HG02981 (cell line): ENCODE results near the gene KRTAP17-1.
"Not testable (repeated sequence)": the region's sequence is repeated elsewhere in the genome, so short reads cannot be mapped to it uniquely, and the experiment has no call there.

ENCODE experiments used
- ATAC-seq: cut with Tn5 transposase; IDR thresholded peaks from one replicate; pipeline ENCODE4 v1.9.1; 2021; ENCODE audit warnings: mild to moderate bottlenecking, moderate library complexity; ENCODE audit not compliant: unreplicated experiment

KRTAP17-1 gene

DNA sequence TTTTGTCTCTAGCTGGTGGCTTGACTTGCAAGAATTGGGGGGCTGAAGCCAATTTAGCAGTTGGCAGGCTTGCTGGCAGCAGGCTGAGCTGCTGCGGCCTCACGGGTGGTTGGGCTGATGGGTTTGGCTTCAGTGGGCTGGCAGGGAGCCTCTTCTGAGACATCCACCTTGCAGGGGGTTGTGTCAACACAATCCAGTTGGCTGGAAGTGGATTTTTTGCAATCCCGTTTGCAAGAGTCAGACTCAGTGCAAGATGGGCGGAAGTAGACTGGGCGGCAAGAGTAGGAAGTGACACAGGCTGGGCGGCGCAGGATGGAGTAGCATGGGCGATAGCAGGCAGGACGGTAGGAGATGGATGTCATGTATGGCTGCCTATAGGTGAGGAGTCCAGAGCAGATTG, 7.9 kb downstream of the KRTAP17-1 start:
- ATAC-seq = no peak

DNA sequence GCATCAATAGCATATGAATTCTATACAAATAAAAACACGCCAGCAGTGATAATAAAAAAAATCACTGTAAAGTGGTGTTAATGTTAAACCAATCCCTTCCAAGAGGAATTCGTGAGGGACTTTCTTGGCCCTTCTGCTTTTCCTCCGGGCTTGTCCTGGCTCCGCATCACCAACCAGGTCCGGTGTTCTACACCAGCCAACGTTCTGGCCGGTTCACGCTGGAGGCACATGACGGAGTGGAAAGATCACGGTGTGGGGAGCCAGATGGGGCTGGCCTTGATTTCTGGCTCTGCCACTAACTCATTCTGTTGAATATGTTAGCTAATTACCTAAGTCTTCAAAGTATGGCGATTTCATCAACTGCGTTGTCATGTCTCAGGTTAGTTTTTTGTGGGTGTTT, 11.4 kb downstream of the KRTAP17-1 start:
- no peak for ATAC-seq

DNA sequence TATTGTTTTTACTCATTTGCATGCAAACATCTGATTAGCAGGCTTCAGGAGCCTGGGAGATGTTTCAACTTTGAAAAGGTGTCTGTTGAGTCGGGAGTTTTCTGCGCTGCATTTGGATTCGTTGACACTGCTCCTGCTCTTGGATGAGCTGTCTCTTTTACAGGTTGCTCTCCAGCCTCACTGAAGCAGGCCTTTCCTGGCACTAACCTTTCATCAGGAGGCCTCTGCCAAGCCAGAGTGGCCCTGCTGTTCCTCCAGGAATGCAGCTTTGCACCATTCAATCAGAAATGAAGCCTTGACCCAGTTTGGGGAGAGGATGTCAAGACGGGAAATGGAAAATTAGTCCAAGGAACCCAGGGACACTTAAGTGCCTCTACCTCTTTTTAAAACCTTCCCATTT, 12.5 kb downstream of the KRTAP17-1 start:
- ATAC-seq = no peak

DNA sequence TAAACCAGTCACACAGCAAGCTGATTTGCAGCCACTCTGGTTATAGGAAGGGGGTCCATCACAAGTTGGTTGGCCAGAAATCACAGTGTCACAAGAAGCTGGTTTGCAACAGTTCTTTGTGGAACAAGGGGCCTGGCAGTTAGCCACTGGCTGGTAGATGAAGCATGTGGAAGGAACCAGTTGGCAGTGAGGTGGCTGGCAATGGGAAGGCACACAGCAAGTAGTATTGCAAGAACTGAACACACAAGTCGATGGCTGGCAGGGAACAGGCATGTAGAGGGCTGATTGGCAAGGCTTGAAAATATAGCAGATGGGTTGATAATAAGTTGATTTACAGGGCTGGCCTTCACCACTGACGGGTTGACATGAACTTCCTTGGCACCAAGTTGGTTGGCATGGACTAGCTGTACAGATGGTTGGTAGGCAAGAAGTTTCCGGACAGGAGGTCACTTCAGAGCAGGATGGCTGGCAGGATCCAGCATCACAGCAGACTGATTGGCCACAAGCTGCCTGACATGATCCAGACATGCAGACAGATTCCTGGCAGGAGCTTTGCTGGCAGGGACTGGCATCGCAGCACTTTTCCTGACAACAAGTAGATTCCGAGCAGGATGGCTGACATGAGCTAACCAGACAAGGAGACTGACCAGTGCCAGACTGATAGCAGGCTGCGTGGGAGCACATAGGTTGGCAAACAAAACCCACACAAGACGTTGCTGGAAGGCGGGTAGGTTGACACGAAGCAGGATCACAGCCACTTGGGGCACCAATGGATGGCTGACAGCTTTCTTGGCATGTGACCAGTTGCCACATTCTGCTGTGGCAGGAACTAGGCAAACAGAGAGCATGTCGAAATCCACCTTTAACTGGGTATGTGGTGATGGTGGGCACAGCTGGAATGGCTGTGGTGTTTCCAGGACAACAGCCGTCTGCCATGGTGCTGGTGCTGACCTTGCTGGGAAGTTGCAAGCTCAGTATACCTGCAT, 13.3 kb downstream of the KRTAP17-1 start, which contains the start of gene KRTAP29-1:
Gene KRTAP29-1 (minus strand): TSS at position 936 of the 986 bp plus-strand sequence. CDS start 0 bp downstream, at position 936.
- ATAC-seq = no peak

DNA sequence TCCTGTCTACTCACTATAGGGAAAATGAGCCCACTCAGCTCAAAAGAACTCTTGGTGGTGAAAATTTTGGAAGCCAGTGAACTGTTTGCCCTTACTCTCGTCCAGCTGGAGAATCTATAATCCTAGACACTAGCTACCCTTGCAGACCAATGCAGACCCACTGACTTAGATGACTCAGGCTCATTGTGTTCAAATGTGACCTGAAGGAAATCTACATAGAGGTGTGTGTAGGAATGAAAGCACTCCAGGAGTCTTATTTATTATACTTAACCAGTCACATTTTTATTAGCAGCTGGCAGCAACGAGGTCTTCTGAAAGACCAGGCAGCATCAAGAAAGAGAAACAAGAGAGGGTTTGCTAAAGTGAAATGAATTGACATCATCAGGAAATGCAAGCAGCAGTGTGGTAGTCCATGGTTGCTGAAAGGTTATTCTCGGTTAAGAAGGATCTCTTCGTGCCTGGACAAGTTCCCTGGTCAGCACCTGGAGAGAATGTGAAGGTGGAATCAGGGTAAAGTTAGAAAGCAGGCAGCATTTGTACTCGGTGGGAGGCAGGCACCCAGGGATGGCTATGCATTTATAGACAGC, 14.2 kb downstream of the KRTAP17-1 start:
- ATAC-seq = no peak

DNA sequence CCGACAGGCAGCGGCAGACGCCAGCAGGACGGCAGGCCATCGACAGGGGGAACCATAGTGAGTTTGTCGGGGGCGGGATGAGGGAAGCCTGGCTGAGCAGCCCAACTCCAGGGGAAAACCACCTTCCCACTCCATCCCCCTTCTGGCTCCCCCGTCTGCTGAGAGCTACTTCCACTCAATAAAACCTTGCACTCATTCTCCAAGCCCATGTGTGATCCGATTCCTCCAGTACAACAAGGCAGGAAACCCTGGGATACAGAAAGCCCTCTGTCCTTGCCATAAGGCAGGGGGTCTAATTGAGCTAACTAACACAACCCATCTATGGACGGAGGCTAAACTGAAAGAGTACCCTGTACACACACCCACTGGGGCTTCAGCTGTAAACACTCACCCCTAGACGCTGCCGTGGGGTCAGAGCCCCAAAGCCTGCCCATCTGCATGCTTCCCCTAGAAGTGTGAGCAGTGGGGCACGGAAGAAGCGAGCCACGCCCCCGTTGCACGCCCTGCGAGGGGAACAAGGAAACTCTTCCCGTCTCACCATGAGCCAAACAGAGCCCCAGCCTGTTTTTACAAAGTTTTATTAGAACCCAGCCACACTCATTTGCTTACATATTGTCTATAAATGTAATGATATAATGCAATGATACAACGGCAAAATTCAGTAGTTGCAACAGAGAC, 16.9 kb downstream of the KRTAP17-1 start:
- ATAC-seq = no peak

DNA sequence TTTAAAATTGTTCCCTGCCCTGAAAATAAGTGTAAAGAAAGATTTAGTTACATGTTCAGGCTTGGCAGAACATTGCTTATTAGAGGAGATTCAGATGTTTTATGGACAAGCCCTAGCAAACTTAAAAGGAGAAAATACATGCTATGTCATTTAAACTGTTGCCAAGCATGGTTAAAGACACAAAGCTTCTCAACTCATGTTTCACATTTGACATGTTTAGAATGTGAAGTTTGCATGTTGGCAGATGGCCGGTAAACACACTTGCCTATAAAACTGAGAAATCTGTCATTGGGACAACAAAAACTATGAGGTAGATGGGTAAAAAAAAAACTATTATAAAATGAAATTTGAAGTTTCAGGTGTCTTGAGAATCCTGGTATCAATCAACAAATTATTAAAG, 18.7 kb downstream of the KRTAP17-1 start:
- no peak for ATAC-seq

DNA sequence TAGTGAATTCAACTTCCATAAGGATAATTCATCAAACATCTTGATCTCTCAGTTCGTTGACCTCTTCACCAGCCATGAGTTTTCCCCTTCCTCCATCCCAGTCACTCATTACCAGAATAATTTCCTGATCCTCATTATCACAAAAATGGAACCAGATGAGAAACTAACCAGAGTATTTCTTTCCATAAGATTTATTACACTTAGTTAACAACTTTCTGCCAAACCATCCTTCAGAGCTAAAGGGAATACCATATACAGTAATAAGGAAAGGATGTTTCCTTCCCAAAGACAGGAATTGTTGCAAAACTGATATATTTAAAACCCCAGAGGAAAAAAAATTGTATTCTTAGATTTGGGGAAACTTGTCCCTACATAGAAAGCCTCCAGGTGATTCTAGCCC, 21.5 kb downstream of the KRTAP17-1 start:
- no peak for ATAC-seq

DNA sequence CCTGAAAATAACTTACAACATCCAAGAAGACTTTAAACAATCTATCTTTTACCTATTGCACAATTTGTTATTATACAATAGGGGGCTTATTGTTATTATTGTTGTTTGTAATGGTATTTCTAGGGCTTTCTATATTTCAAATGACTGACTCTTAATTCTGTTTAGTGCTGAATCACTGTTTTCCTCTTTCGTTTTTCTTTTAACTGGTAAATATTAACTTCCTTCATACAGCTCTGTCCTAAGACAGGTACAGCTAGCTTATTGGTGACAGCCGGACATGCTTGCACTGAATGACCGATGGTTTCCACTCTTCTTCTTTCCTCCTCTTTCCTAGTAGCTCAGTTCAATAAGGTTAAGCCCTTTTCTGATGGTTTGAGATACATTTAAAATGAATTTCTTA, 28.5 kb downstream of the KRTAP17-1 start:
- ATAC-seq = no peak

DNA sequence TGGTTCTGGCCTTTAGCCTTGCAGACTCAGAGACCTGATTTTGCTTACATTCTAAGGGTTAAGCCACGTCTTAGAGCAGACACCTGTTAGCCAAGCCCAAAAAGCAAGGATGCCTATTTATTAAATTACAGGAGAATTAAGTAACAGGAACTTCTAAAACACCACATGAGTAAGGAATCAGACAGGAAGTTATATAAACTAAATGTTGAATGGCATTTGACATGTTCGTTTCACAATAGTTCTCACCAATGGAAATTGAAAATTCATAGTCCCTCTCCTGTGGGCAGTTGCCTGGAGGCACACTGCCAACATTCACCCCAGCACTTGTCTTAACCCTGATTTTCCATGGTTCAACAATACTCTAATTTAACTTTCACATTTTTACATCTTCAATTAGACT, 31.0 kb downstream of the KRTAP17-1 start:
- ATAC-seq = no peak

DNA sequence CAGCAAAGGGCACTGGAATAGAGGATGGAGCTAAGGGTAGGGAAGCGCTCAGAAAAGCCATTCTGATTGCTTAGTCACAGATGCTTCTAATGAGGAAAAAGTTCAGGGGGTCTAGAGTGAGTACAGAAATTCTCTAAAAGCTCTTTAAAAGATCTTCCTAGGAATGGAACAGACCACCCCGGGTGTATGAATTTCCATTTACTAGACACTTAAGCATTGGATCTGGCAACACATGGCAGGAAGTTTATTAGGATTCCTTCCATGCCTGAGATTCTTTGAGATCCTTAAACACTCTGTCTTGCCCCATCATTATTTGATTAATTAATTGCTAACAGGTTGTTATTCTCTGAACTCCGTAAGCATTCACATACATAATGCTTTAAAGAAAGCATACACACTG, 31.5 kb downstream of the KRTAP17-1 start:
- ATAC-seq = no peak

DNA sequence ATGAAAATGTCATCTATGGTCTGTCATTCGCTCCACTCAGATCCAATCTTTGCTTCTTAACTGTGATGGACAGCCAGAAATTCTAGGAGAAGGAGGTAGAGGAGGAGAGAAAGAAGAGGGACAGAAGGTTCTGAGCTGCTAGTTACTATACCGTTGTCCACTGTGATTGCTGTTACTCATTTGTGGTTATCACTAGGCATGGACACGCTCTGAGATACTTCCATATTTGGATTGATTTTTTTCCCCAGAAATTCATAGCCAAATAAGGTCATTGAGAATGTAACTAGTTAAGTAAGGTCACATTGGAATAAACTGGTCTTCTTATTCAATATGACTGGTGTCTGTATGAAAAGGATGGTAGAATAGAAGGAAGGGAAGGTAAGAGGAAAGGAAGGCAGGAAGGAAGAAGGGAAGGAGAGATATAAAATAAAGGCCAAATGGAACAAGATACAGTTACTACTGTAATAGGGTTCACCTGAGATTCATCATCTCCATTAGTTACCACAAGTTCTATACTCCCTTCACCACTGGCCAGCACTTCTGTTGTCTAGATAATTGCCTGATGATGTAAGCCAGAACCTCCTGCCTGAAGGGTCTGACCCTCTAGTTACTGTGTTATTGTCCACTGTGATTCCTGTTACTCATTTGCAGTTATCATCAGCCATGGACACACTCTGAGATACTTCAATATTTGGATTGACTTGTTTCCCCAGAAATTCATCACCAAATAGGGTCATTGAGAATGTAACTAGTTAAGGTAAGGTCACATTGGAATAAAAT, 37.1 kb downstream of the KRTAP17-1 start:
- ATAC-seq = no peak

DNA sequence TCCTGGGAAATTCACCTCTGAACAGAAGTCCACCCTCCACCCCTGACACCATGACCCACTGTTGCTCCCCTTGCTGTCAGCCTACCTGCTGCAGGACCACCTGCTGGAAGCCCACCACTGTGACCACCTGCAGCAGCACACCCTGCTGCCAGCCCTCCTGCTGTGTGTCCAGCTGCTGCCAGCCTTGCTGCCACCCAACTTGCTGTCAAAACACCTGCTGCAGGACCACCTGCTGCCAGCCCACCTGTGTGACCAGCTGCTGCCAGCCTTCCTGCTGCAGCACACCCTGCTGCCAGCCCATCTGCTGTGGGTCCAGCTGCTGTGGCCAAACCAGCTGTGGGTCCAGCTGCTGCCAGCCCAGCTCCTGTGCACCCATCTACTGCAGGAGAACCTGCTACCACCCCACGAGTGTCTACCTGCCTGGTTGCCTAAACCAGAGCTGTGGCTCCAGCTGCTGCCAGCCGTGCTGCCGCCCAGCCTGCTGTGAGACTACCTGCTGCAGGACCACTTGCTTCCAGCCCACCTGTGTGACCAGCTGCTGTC, 39.8 kb downstream of the KRTAP17-1 start, which contains the start of gene KRTAP9-7:
Gene KRTAP9-7 (plus strand): TSS at position 51 of the 543 bp plus-strand sequence. CDS start 0 bp downstream, at position 51.
- ATAC-seq = not testable (repeated sequence)

DNA sequence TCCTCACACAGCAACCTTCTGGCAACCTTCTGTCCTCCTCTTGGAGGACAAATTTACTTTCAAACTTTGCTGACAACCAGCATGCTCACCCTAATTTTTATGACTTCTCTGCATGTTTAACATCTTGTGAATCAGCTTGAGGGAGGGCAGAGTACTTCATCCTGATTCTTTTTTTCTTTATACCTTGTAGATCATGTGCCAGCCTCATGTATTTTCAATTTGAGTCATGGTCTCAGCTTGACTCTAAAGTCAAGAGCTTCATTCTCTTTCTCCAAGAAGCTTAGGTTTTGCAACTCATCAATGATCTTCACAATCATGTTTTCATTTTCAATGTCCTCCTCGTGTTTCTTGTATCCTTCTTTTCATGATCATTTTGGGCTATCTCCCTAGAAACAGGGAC, 43.7 kb downstream of the KRTAP17-1 start:
- no peak for ATAC-seq

DNA sequence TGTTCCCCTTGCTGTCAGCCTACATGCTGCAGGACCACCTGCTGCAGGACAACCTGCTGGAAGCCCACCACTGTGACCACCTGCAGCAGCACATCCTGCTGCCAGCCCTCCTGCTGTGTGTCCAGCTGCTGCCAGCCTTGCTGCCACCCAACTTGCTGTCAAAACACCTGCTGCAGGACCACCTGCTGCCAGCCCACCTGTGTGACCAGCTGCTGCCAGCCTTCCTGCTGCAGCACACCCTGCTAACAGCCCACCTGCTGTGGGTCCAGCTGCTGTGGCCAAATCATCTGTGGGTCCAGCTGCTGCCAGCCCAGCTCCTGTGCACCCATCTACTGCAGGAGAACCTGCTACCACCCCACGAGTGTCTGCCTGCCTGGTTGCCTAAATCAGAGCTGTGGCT, 44.2 kb downstream of the KRTAP17-1 start:
- not testable (repeated sequence) for ATAC-seq

DNA sequence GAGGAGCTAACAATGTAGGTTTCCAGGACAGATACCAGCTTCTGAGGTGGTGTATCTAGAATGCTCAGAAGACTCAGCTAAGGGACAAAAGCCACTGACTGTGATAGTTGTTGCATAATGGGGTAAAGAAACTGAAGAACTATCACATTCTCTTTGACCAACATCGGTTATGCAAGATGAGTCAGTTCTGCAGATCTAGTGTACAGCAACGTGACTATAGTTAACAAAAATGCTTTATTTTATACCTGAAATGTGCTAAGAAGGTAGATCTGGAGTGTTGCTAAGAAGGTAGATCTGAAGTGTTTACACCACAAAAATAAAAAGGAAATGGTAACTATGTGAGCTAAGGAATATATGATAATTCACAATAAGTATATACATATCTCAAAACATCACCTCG, 47.8 kb downstream of the KRTAP17-1 start:
- no peak for ATAC-seq

DNA sequence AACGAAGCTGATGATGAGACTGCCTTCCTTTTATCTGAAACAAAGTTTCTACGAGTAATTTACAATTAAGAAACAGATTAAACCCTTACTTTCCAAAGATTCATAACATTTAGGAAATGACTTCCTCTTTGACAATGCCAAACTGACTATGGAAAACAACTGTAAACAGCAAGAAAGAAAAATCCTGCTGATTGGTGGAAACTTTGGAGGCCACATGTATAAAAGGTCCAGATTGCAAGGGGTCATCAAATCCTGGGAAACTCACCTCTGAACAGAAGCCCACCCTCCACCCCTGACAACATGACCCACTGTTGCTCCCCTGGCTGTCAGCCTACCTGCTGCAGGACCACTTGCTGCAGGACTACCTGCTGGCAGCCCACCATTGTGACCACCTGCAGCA, 50.4 kb downstream of the KRTAP17-1 start, which contains the start of gene KRTAP9-6:
Gene KRTAP9-6 (plus strand): TSS at position 301 of the 400 bp plus-strand sequence. CDS start 0 bp downstream, at position 301.
- ATAC-seq = no peak
